Smooth muscle cell (in vitro differentiated cells): ENCODE data around the gene BPIFA1. TPM values are rescaled to one million over a fixed set of nuclear protein-coding genes. Genes with fewer than 3 reads are reported as not detected.

Source experiments
- DNase-seq: peaks from one replicate; lab custom pipeline; 2025; ENCODE audit not compliant: unreplicated experiment; lab: John Stamatoyannopoulos, UW
- H2AFZ ChIP-seq: fragments of 200-600 bp; sonication (generic); 2 replicates; pipeline ENCODE4 v1.6.0; 2016; ENCODE audit warnings: antibody characterized with exemption, low read depth, mild to moderate bottlenecking
- H3F3A ChIP-seq: fragments of 200-600 bp; sonication (generic); 2 replicates; pipeline ENCODE4 v1.6.0; 2017; ENCODE audit warnings: antibody characterized with exemption, low read depth
- H3K27ac ChIP-seq: fragments of 200-600 bp; sonication (generic); 2 replicates; pipeline ENCODE4 v1.5.1; 2016; ENCODE audit warnings: low read depth, mild to moderate bottlenecking
- H3K27me3 ChIP-seq: fragments of 200-600 bp; sonication (generic); 2 replicates; pipeline ENCODE4 v1.6.1; 2016; ENCODE audit warnings: low read depth, mild to moderate bottlenecking
- H3K36me3 ChIP-seq: fragments of 200-600 bp; sonication (generic); 2 replicates; pipeline ENCODE4 v1.5.1; 2016; ENCODE audit warnings: low read depth
- H3K4me1 ChIP-seq: fragments of 200-600 bp; sonication (generic); 2 replicates; pipeline ENCODE4 v1.5.1; 2016; ENCODE audit warnings: low read depth
- H3K4me2 ChIP-seq: fragments of 200-600 bp; sonication (generic); 2 replicates; pipeline ENCODE4 v1.6.0; 2016; ENCODE audit warnings: mild to moderate bottlenecking
- H3K4me3 ChIP-seq: fragments of 200-600 bp; sonication (generic); 2 replicates; pipeline ENCODE4 v1.5.1; 2016; ENCODE audit warnings: mild to moderate bottlenecking
- H3K79me2 ChIP-seq: fragments of 200-600 bp; sonication (generic); 2 replicates; pipeline ENCODE4 v1.6.0; 2016; ENCODE audit warnings: low read depth, mild to moderate bottlenecking
- H3K9ac ChIP-seq: fragments of 200-600 bp; sonication (generic); 2 replicates; pipeline ENCODE4 v1.6.0; 2016; ENCODE audit warnings: low read depth
- H3K9me3 ChIP-seq: fragments of 200-600 bp; sonication (generic); replicated peaks from 2 replicates; pipeline ENCODE4 v1.5.1; 2016; ENCODE audit warnings: low read depth
- H4K20me1 ChIP-seq: fragments of 200-600 bp; sonication (generic); 2 replicates; pipeline ENCODE4 v1.6.0; 2016; ENCODE audit warnings: low read depth
- WGBS: methylation state at CpG from one replicate; pipeline ENCODE4 v1.1.7; 2016; ENCODE audit warnings: low lambda C conversion rate; 5-methylcytosine and 5-hydroxymethylcytosine counted together
- polyA plus RNA-seq: library from polyadenylated mRNA; unstranded; fragments of >200 nt; fragmentation: Nextera tagmentation; extraction: Ambion mirVana; gene quantifications from 2 replicates; pipeline ENCODE4 v1.2.1, GENCODE V29; 2016
- total RNA-seq: library from RNA; depleted of rRNA; stranded (reverse); fragments of >200 nt; gene quantifications from 2 replicates; pipeline ENCODE4 v1.2.3, GENCODE V29; 2014
- TF ChIP-seq, protein P1 (sequence below): fragments of 200-600 bp; sonication (generic); IDR thresholded peaks from 2 replicates; pipeline ENCODE4 v1.5.1; 2017; ENCODE audit warnings: borderline replicate concordance, mild to moderate bottlenecking, antibody characterized with exemption; ENCODE audit not compliant: insufficient read depth, poor library complexity, severe bottlenecking

Gene BPIFA1
- total and polyA plus RNA-seq, 2 experiments from 2014 or later, result not detected

DNA sequence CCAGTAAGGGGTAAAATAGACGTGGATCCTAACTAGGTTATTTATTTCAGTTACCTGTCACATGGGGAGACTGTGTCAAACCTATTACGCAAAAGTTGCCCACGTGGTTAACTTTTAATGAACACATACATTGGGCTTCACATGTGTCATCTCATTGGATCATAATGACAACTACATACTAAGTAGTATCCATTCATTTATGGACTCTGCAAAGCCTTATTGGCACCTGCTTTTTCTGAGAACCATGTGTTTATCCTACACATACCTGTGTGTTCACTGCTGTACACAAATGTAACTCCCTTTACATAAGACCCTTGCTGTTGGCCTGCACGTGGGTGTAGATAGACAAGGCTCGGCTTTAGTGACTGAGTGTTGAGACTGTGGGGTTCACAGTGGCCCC lies 5.1 kb downstream of the BPIFA1 start:
- H2AFZ ChIP-seq, result no peak overlapping the region
- no peaks in the 10 kb centered on the region for H4K20me1 ChIP-seq
- H3F3A ChIP-seq, result no peaks in the 10 kb centered on the region
- H3K9me3 ChIP-seq, result no peaks in the 10 kb centered on the region
- 75% methylated on average over 5 of the region's 5 CpGs for WGBS
- H3K4me2 ChIP-seq, result no peak overlapping the region
- no peaks in the 10 kb centered on the region for H3K36me3 ChIP-seq
- H3K4me3 ChIP-seq, result no peak overlapping the region
- H3K9ac ChIP-seq, result no peak overlapping the region
- no peaks in the 10 kb centered on the region for H3K79me2 ChIP-seq
- TF ChIP-seq, protein P1, sequence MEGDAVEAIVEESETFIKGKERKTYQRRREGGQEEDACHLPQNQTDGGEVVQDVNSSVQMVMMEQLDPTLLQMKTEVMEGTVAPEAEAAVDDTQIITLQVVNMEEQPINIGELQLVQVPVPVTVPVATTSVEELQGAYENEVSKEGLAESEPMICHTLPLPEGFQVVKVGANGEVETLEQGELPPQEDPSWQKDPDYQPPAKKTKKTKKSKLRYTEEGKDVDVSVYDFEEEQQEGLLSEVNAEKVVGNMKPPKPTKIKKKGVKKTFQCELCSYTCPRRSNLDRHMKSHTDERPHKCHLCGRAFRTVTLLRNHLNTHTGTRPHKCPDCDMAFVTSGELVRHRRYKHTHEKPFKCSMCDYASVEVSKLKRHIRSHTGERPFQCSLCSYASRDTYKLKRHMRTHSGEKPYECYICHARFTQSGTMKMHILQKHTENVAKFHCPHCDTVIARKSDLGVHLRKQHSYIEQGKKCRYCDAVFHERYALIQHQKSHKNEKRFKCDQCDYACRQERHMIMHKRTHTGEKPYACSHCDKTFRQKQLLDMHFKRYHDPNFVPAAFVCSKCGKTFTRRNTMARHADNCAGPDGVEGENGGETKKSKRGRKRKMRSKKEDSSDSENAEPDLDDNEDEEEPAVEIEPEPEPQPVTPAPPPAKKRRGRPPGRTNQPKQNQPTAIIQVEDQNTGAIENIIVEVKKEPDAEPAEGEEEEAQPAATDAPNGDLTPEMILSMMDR, result no peak
- H3K27me3 ChIP-seq, result peaks cover 24% of the 10 kb centered on the region
- DNase-seq, result no peak
- no peak overlapping the region for H3K27ac ChIP-seq
- no peaks in the 10 kb centered on the region for H3K4me1 ChIP-seq

DNA sequence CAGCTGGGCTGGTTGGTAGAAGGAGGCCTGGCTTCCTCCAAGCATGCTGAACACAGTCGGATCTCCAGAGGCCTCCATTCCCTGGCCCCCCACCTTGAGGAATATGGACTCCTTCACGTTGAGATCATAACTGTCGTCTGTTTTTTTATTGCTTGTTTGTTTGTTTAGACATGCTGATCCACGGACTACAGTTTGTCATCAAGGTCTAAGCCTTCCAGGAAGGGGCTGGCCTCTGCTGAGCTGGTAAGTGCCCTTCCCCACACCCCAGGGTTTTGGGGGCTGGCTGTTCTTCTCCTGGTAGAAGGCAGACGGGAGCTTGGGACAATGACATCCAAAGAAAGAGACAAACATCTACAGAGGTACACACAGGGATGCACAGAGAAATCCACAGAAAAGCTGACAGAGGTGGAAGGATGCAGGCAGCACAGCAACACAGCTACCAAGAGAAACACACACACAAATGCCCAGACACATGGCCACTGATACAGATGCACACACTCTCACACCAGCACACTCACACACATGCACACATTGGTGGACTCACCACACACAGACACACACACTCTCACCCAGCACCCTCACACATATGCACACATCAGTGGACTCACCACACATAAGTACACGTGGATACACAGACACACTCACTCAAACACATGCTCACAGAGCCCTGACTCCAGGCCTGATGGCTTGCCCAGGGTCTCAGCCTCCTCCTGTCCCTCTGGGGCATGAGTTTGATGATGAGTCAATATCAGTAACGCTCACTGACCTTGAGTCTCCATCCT lies 6.7 kb downstream of the BPIFA1 start:
- TF ChIP-seq, protein P1, result no peak
- no peaks in the 10 kb centered on the region for H3K9me3 ChIP-seq
- H3K36me3 ChIP-seq, result no peaks in the 10 kb centered on the region
- no peaks in the 10 kb centered on the region for H3K4me1 ChIP-seq
- no peak overlapping the region for H3K9ac ChIP-seq
- no peak overlapping the region for H3K4me2 ChIP-seq
- no peak overlapping the region for H3K4me3 ChIP-seq
- no peak overlapping the region for H3K27ac ChIP-seq
- peaks cover 22% of the 10 kb centered on the region for H3K27me3 ChIP-seq
- no peaks in the 10 kb centered on the region for H3K79me2 ChIP-seq
- DNase-seq, result no peak
- no peaks in the 10 kb centered on the region for H4K20me1 ChIP-seq
- H2AFZ ChIP-seq, result no peak overlapping the region
- no peaks in the 10 kb centered on the region for H3F3A ChIP-seq
- 60% methylated on average over 7 of the region's 7 CpGs for WGBS

DNA sequence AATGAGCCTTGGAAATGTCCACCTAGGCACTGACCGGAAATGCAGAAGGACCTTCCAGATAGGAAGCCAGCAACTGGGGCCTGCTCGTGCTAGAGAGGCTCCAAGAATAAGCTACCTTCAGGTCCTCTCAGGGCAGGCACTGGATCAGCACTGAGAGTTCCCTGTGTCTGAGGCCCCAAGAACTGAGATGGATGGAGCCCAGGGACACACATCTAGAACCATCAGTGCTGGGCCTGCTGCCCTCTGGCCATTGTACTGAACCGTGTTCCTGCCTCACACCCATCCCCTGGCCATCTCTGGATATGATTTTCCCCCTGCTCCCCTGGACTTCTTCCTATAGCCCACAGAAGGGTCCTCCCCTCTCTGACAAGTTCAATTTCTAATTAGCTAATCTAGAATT lies 10.3 kb downstream of the BPIFA1 start:
- Histone ChIP-seq H3K4me2 (no peak overlapping the region), H3K4me3 (no peak overlapping the region), H2AFZ (no peak overlapping the region), H3K79me2 (no peaks in the 10 kb centered on the region), H3F3A (no peaks in the 10 kb centered on the region), H3K9ac (no peak overlapping the region), H3K36me3 (no peaks in the 10 kb centered on the region), H3K4me1 (no peaks in the 10 kb centered on the region), H3K27me3 (peaks cover 25% of the 10 kb centered on the region), H3K9me3 (no peaks in the 10 kb centered on the region), H4K20me1 (no peaks in the 10 kb centered on the region), H3K27ac (no peak overlapping the region)
- TF ChIP-seq, protein P1, result no peak
- 85% methylated on average over 3 of the region's 3 CpGs for WGBS
- DNase-seq, result no peak

DNA sequence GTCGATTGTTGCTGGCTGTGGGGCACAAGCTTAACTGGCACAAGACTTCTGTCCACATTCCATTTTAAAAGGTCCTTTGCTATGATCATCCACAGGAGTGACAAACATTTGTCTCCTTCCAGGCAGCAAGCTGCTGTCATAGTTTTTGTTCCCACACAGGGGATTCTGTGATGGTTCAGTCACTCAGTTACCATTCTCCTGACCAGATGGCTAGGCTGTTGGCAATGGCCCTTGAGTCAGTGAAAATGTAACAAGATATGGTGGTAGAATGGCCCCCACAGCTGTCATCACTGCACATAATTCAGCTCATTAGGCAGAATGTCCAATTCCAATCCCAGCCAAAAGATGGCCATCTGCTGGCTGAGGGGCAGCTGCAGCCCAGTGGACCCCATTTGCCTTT lies 13.7 kb downstream of the BPIFA1 start:
- Histone ChIP-seq H2AFZ (no peak overlapping the region), H4K20me1 (no peaks in the 10 kb centered on the region), H3K27me3 (peaks cover 19% of the 10 kb centered on the region), H3K4me1 (no peaks in the 10 kb centered on the region), H3K4me2 (no peak overlapping the region), H3K4me3 (no peak overlapping the region), H3K36me3 (no peaks in the 10 kb centered on the region), H3K27ac (no peak overlapping the region), H3K9ac (no peak overlapping the region), H3K9me3 (no peaks in the 10 kb centered on the region), H3K79me2 (no peaks in the 10 kb centered on the region), H3F3A (no peaks in the 10 kb centered on the region)
- DNase-seq, result no peak
- WGBS, result 100% methylated on average over 1 of the region's 1 CpG
- TF ChIP-seq, protein P1, result no peak
